K562 (cell line): ENCODE data around the gene SHISA6. TPM values are rescaled to one million over a fixed set of nuclear protein-coding genes. Genes with fewer than 3 reads are reported as not detected.

Experiments
- ATAC-seq: fragments of 200-7000 bp; cut with Tn5 transposase; 3 replicates; pipeline ENCODE4 v1.9.1; 2020; ENCODE audit warnings: moderate library complexity
- BruUV-seq: library from RNA; stranded (reverse); fragments of 400-500 nt; replicated peaks from 2 replicates; lab custom pipeline; 2021; lab: Mats Ljungman, UMichigan
- CTCF ChIA-PET: fragments of 300-600 bp; formaldehyde crosslinking; extraction: SDS; loops from one replicate; lab custom pipeline; 2021; ENCODE audit warnings: low intra/inter-chr PET ratio; lab: Yijun Ruan, JAX
- POLR2A ChIA-PET: fragments of 300-600, 350-650 bp; sonication (Branson Sonifier 250); formaldehyde crosslinking; extraction: SDS; loops from one replicate; lab custom pipeline; 2021; ENCODE audit warnings: antibody characterized with exemption, inconsistent platforms; lab: Yijun Ruan, JAX
- DNase-seq, 4 experiments: peaks; one replicate each; pipeline versions ENCODE4 v3.0.0 to v3.0.0-alpha.2; 2011 to 2018; ENCODE audit warnings: low spot score in 3 of 4, mixed read lengths in 3 of 4; ENCODE audit errors: extremely low read depth in 1 of 4
- FAIRE-seq: peaks from 2 replicates; lab custom pipeline; 2011; peaks lifted over from hg19 to GRCh38; lab: Jason Lieb, UNC
- H2AFZ ChIP-seq: 2 replicates; pipeline ENCODE4 v1.6.0; 2011; ENCODE audit warnings: low read depth, low read length, control low read depth, inconsistent platforms
- H3K27ac ChIP-seq: fragments of 200-600 bp; 3 replicates; pipeline ENCODE4 v1.8.0; 2011; ENCODE audit warnings: low read depth, mild to moderate bottlenecking, control low read depth, inconsistent platforms, low read length, moderate library complexity, mixed read lengths; ENCODE audit errors: extremely low read depth
- H3K27me3 ChIP-seq, 2 experiments: fragments of 300-600 bp in 1 of 2; 2 replicates in 1 of 2; 3 replicates in 1 of 2; pipeline versions ENCODE4 v1.6.0 to v1.8.0; 2011; ENCODE audit warnings: inconsistent platforms in 2 of 2, low read length in 2 of 2, mild to moderate bottlenecking in 1 of 2, mixed read lengths in 1 of 2, moderate library complexity in 1 of 2; ENCODE audit not compliant: control insufficient read depth in 2 of 2, insufficient read depth in 2 of 2
- H3K36me3 ChIP-seq: fragments of 300-600 bp; 3 replicates; pipeline ENCODE4 v1.8.0; 2011; ENCODE audit warnings: mild to moderate bottlenecking, low read length, inconsistent platforms; ENCODE audit not compliant: control insufficient read depth, insufficient read depth
- H3K4me1 ChIP-seq, 2 experiments: fragments of 200-600 bp in 1 of 2; replicated peaks in 1 of 2; 2 replicates in 1 of 2; 3 replicates in 1 of 2; pipeline versions ENCODE4 v1.5.1 to v1.8.0; 2011; ENCODE audit warnings: inconsistent platforms in 2 of 2, low read length in 2 of 2, mild to moderate bottlenecking in 1 of 2, mixed read lengths in 1 of 2, moderate library complexity in 1 of 2; ENCODE audit not compliant: control insufficient read depth in 2 of 2, insufficient read depth in 2 of 2
- H3K4me2 ChIP-seq: 2 replicates; pipeline ENCODE4 v1.6.1; 2011; ENCODE audit warnings: low read length, control low read depth, inconsistent platforms, mixed read lengths; ENCODE audit not compliant: insufficient read depth
- H3K4me3 ChIP-seq: fragments of 200-600 bp; sonication (generic), shearing (Covaris generic); 2 replicates; pipeline ENCODE4 v1.5.1; 2016; ENCODE audit warnings: control low read depth, inconsistent platforms
- H3K79me2 ChIP-seq: fragments of 200-600 bp; 3 replicates; pipeline ENCODE4 v1.8.0; 2011; ENCODE audit warnings: low read length, inconsistent platforms; ENCODE audit not compliant: control insufficient read depth, insufficient read depth
- H3K9ac ChIP-seq, 2 experiments: 2 replicates each; pipeline versions ENCODE4 v1.6.0 to v1.6.1; 2011; ENCODE audit warnings: low read depth in 2 of 2, low read length in 2 of 2, control low read depth in 1 of 2, inconsistent platforms in 1 of 2, mild to moderate bottlenecking in 1 of 2, mixed read lengths in 1 of 2; ENCODE audit not compliant: insufficient read depth in 1 of 2
- H3K9me1 ChIP-seq: one replicate; pipeline ENCODE4 v1.6.0; 2011; ENCODE audit warnings: inconsistent platforms, mild to moderate bottlenecking, low read length, moderate library complexity; ENCODE audit not compliant: control insufficient read depth, insufficient read depth
- H3K9me3 ChIP-seq: replicated peaks from 2 replicates; pipeline ENCODE4 v1.5.1; 2011; ENCODE audit warnings: low read depth, low read length, inconsistent platforms; ENCODE audit not compliant: control insufficient read depth, insufficient read depth
- H4K20me1 ChIP-seq: replicated peaks from 2 replicates; pipeline ENCODE4 v1.6.1; 2011; ENCODE audit warnings: low read length, inconsistent platforms, mixed read lengths; ENCODE audit not compliant: control insufficient read depth, insufficient read depth
- BACH1 ChIP-seq: fragments of 200-800 bp; sonication (Bioruptor generic); IDR thresholded peaks from 2 replicates; pipeline ENCODE4 v1.6.1; 2016; ENCODE audit warnings: missing genetic modification characterization, missing compliant biosample characterization
- E2F5 ChIP-seq: sonication (generic); formaldehyde crosslinking; IDR thresholded peaks from 2 replicates; pipeline ENCODE4 v1.8.0; 2022; ENCODE audit warnings: mild to moderate bottlenecking, missing genetic modification reagents
- NFYB ChIP-seq: IDR thresholded peaks from 2 replicates; pipeline ENCODE4 v1.6.1; 2011; ENCODE audit warnings: mild to moderate bottlenecking, moderate library complexity; ENCODE audit not compliant: insufficient read length; ENCODE audit errors: extremely low read depth
- NR2C1 ChIP-seq, 2 experiments: fragments of 450-650 bp; IDR thresholded peaks; 2 replicates each; pipeline ENCODE4 v1.6.1; 2017; ENCODE audit warnings: mild to moderate bottlenecking in 2 of 2, antibody characterized with exemption in 1 of 2, inconsistent platforms in 1 of 2, missing compliant biosample characterization in 1 of 2, missing genetic modification characterization in 1 of 2
- POLR2A ChIP-seq: fragments of 450-650 bp; conservative IDR thresholded peaks from 2 replicates; pipeline ENCODE4 v1.6.1; 2016
- RHOXF2B ChIP-seq: fragments of 250-450 bp; sonication (Bioruptor Pico); conservative IDR thresholded peaks from 2 replicates; pipeline ENCODE4 v1.5.1; 2021
- SIN3A ChIP-seq, 2 experiments: fragments of 150-350 bp in 1 of 2; IDR thresholded peaks; 2 replicates each; pipeline ENCODE4 v1.6.1; 2011 to 2016; ENCODE audit warnings: borderline replicate concordance in 2 of 2, low read depth in 2 of 2, low read length in 2 of 2, mild to moderate bottlenecking in 2 of 2, moderate library complexity in 2 of 2; ENCODE audit not compliant: control insufficient read depth in 1 of 2
- SNAPC5 ChIP-seq: fragments of 250-450 bp; sonication (Bioruptor Pico); IDR thresholded peaks from 2 replicates; pipeline ENCODE4 v1.8.0; 2021; ENCODE audit warnings: moderate library complexity, mild to moderate bottlenecking, inconsistent platforms
- SP2 ChIP-seq: IDR thresholded peaks from 2 replicates; pipeline ENCODE4 v1.6.1; 2011; ENCODE audit warnings: mild to moderate bottlenecking, low read depth, low read length, moderate library complexity; ENCODE audit not compliant: poor library complexity, severe bottlenecking; ENCODE audit errors: extremely low read depth
- SREBF2 ChIP-seq: sonication (generic); formaldehyde crosslinking; IDR thresholded peaks from 2 replicates; pipeline ENCODE4 v1.4.0; 2020; ENCODE audit warnings: mild to moderate bottlenecking, missing genetic modification reagents
- WGBS: fragments of 100-300 bp; shearing (Covaris generic); methylation state at CpG from one replicate; pipeline ENCODE4 v1.1.6; 2016; ENCODE audit warnings: low coverage, mixed read lengths; ENCODE audit not compliant: insufficient coverage; ENCODE audit errors: missing lambda C conversion rate; 5-methylcytosine and 5-hydroxymethylcytosine counted together
- in situ Hi-C: fragments of 300-500 bp; cut with MboI; formaldehyde crosslinking; loops from 4 replicates; pipeline ENCODE4 v1.15.0; 2018; ENCODE audit warnings: inconsistent platforms, mixed read lengths
- intact Hi-C: fragments of 100-400 bp; cut with micrococcal nuclease; formaldehyde crosslinking; loops from 2 replicates; pipeline ENCODE4 v1.14.2; 2022
- polyA plus RNA-seq, 8 experiments: library from polyadenylated mRNA; depleted of rRNA in 4 of 8; stranded (reverse) in 5 of 8; unstranded in 3 of 8; fragments of >200 nt; fragmentation: Nextera tagmentation in 2 of 8; fragmentation: Illumina TruSeq in 1 of 8; extraction: Ambion mirVana in 2 of 8; extraction: Trizol in 1 of 8; gene quantifications; 2 replicates each; pipeline versions ENCODE4 v1.2.1 to v1.2.3, GENCODE V29; 2011 to 2014; ENCODE audit warnings: inconsistent platforms in 1 of 8, missing spikeins in 1 of 8
- total RNA-seq, 7 experiments: library from RNA; depleted of rRNA in 6 of 7; stranded (reverse); fragments of >200 nt in 6 of 7; fragmentation: Illumina TruSeq in 2 of 7; extraction: Trizol in 2 of 7; gene quantifications; 2 replicates each; pipeline versions ENCODE4 v1.2.1 to v1.2.3, GENCODE V29; 2011 to 2021; ENCODE audit warnings: low replicate concordance in 1 of 7

The SHISA6 gene
- total and polyA plus RNA-seq, 9 of the 15 experiments (the other 6 are each of a cell fraction or from before 2014, with no cell fraction given): not detected

- H3K79me2 ChIP-seq: no peaks in the 10 kb centered on the region
- no peaks in the 10 kb centered on the region for H3K36me3 ChIP-seq
- H3K4me2 ChIP-seq: no peak overlapping the region
- in situ Hi-C loops (no loop called here), intact Hi-C loops (no loop called here)
- WGBS: 0% methylated on average over 2 of the region's 2 CpGs
- ATAC-seq: no peak
- no peak overlapping the region for H2AFZ ChIP-seq
- ChIA-PET CTCF (no interaction called here), POLR2A (no interaction called here)
- H3K4me3 ChIP-seq: no peak overlapping the region
- no peaks in the 10 kb centered on the region for H3K9me3 ChIP-seq
- H4K20me1 ChIP-seq: no peaks in the 10 kb centered on the region
- H3K27ac ChIP-seq: no peak overlapping the region
- no peaks in the 10 kb centered on the region for H3K4me1 ChIP-seq
- no peak for DNase-seq
- no peak for TF ChIP-seq SREBF2
- TF ChIP-seq SP2: no peak
- TF ChIP-seq POLR2A: no peak
- TF ChIP-seq NR2C1 (IDR thresholded peaks at IDR 0.05): no peak
- no peak for TF ChIP-seq NR2C1 (tag; IDR thresholded peaks at IDR 0.05)
- TF ChIP-seq E2F5 (CRISPR knock-in tag): no peak
- TF ChIP-seq NFYB: no peak
- no peak for TF ChIP-seq RHOXF2B (CRISPR knock-in tag)
- no peak for TF ChIP-seq SNAPC5 (CRISPR knock-in tag)
- no peak for TF ChIP-seq SIN3A (IDR thresholded peaks at IDR 0.05; ENCODE audit: borderline replicate concordance in 2 of 2, control insufficient read depth in 1 of 2, low read depth in 2 of 2, low read length in 2 of 2)
- TF ChIP-seq BACH1 (tag): no peak
- no peak for FAIRE-seq
- no TSS peak for BruUV-seq
- no peak overlapping the region for H3K9ac ChIP-seq
- no peaks in the 10 kb centered on the region for H3K9me1 ChIP-seq
- no peaks in the 10 kb centered on the region for H3K27me3 ChIP-seq
These were observed 309.4 kb downstream of the SHISA6 start for GRCh38 chr17:11550431-11550830.
